H1 (cell line): Measurements from ENCODE around the gene NRSN2. TPM values are rescaled to one million over a fixed set of nuclear protein-coding genes. Genes with fewer than 3 reads are reported as not detected.
A peak's percentile ranks its signal among the peaks of the same experiment; 100 is the strongest.

Source experiments
- BACH1 ChIP-seq: IDR thresholded peaks from 2 replicates; pipeline ENCODE4 v1.6.1; 2012; ENCODE audit warnings: low read length, improper control_type of control experiment
- BRCA1 ChIP-seq: IDR thresholded peaks from 2 replicates; pipeline ENCODE4 v1.6.1; 2012; ENCODE audit warnings: low read depth, low read length, improper control_type of control experiment
- EP300 ChIP-seq, 2 experiments: IDR thresholded peaks; 1 replicate in 1 of 2; 2 replicates in 1 of 2; pipeline ENCODE4 v1.6.1; 2011 to 2012; ENCODE audit warnings: low read depth in 2 of 2, low read length in 2 of 2, mild to moderate bottlenecking in 2 of 2, borderline replicate concordance in 1 of 2, inconsistent platforms in 1 of 2, moderate library complexity in 1 of 2
- JUND ChIP-seq: IDR thresholded peaks from 2 replicates; pipeline ENCODE4 v1.6.1; 2011; ENCODE audit warnings: mild to moderate bottlenecking, improper control_type of control experiment, low read length
- KDM1A ChIP-seq: fragments of 200-600, 300-600 bp; sonication (generic); IDR thresholded peaks from 2 replicates; pipeline ENCODE4 v1.7.1; 2016; ENCODE audit warnings: mild to moderate bottlenecking, low read length, borderline replicate concordance
- MAFK ChIP-seq: IDR thresholded peaks from 2 replicates; pipeline ENCODE4 v1.6.1; 2012; ENCODE audit warnings: low read depth, mild to moderate bottlenecking, improper control_type of control experiment, low read length
- RAD21 ChIP-seq, 2 experiments: IDR thresholded peaks in 1 of 2; conservative IDR thresholded peaks in 1 of 2; 2 replicates each; pipeline ENCODE4 v1.6.1; 2011; ENCODE audit warnings: low read depth in 2 of 2, low read length in 2 of 2, improper control_type of control experiment in 1 of 2, inconsistent platforms in 1 of 2, mild to moderate bottlenecking in 1 of 2, moderate library complexity in 1 of 2
- RBBP5 ChIP-seq: IDR thresholded peaks from 2 replicates; pipeline ENCODE4 v1.7.1; 2012; ENCODE audit warnings: low read depth, mild to moderate bottlenecking, inconsistent platforms, low read length, moderate library complexity, borderline replicate concordance
- RFX5 ChIP-seq: IDR thresholded peaks from 2 replicates; pipeline ENCODE4 v1.6.1; 2011; ENCODE audit warnings: low read depth, low read length, improper control_type of control experiment, borderline replicate concordance
- RNF2 ChIP-seq: fragments of 200-900, 300-1000 bp; sonication (generic); IDR thresholded peaks from 2 replicates; pipeline ENCODE4 v1.7.1; 2016; ENCODE audit warnings: borderline replicate concordance, low read depth, mild to moderate bottlenecking, antibody characterized with exemption, low read length; ENCODE audit not compliant: poor library complexity, severe bottlenecking; ENCODE audit errors: missing control alignments
- RXRA ChIP-seq: IDR thresholded peaks from 2 replicates; pipeline ENCODE4 v1.6.1; 2011; ENCODE audit warnings: low read depth, mild to moderate bottlenecking, low read length, moderate library complexity; ENCODE audit not compliant: insufficient read depth
- SAP30 ChIP-seq: fragments of 300-600 bp; sonication (generic); IDR thresholded peaks from 2 replicates; pipeline ENCODE4 v1.7.1; 2012; ENCODE audit warnings: low read length, moderate library complexity, mild to moderate bottlenecking, inconsistent platforms; ENCODE audit not compliant: insufficient read depth, insufficient replicate concordance
- SIRT6 ChIP-seq: IDR thresholded peaks from one replicate; pipeline ENCODE4 v1.7.1; 2012; ENCODE audit warnings: low read length, inconsistent platforms
- ZNF274 ChIP-seq: IDR thresholded peaks from 2 replicates; pipeline ENCODE4 v1.7.0; 2012; ENCODE audit warnings: low read length, borderline replicate concordance; ENCODE audit errors: extremely low read depth
- polyA plus RNA-seq, 7 experiments: library from polyadenylated mRNA; depleted of rRNA in 3 of 7; stranded (reverse) in 5 of 7; unstranded in 2 of 7; fragments of >200 nt in 5 of 7; fragments of 200-250 nt in 2 of 7; gene quantifications; 1 replicate in 5 of 7; 2 replicates in 1 of 7; 4 replicates in 1 of 7; pipeline versions ENCODE4 v1.2.1 to v1.2.3, GENCODE V29; 2011 to 2013; ENCODE audit warnings: missing spikeins in 2 of 7, mixed read lengths in 2 of 7
- total RNA-seq: library from RNA; stranded (reverse); fragmentation: NEBNext Ultra II Directional; extraction: Animal tissue kit (Norgen Biotek cat#: 25700); gene quantifications from 2 replicates; pipeline ENCODE4 v1.2.1, GENCODE V29; 2021
- TF ChIP-seq, protein P1 (sequence below): IDR thresholded peaks from 2 replicates; pipeline ENCODE4 v1.6.1; 2012; ENCODE audit warnings: low read length, inconsistent platforms
- TF ChIP-seq, protein P2 (sequence below), 3 experiments: IDR thresholded peaks; 1 replicate in 2 of 3; 2 replicates in 1 of 3; pipeline versions ENCODE4 v1.5.1 to v1.6.1; 2011; ENCODE audit warnings: low read length in 3 of 3, mild to moderate bottlenecking in 3 of 3, inconsistent platforms in 2 of 3, low read depth in 1 of 3, moderate library complexity in 1 of 3; ENCODE audit not compliant: insufficient read depth in 1 of 3; ENCODE audit errors: control extremely low read depth in 1 of 3
- TF ChIP-seq, protein P3 (sequence below): IDR thresholded peaks from 2 replicates; pipeline ENCODE4 v1.6.1; 2012; ENCODE audit warnings: inconsistent platforms

NRSN2 gene
- total and polyA plus RNA-seq, 2 of the 8 experiments (the other 6 are each of a cell fraction or from before 2014, with no cell fraction given): 19.4 to 33.3 TPM

DNA sequence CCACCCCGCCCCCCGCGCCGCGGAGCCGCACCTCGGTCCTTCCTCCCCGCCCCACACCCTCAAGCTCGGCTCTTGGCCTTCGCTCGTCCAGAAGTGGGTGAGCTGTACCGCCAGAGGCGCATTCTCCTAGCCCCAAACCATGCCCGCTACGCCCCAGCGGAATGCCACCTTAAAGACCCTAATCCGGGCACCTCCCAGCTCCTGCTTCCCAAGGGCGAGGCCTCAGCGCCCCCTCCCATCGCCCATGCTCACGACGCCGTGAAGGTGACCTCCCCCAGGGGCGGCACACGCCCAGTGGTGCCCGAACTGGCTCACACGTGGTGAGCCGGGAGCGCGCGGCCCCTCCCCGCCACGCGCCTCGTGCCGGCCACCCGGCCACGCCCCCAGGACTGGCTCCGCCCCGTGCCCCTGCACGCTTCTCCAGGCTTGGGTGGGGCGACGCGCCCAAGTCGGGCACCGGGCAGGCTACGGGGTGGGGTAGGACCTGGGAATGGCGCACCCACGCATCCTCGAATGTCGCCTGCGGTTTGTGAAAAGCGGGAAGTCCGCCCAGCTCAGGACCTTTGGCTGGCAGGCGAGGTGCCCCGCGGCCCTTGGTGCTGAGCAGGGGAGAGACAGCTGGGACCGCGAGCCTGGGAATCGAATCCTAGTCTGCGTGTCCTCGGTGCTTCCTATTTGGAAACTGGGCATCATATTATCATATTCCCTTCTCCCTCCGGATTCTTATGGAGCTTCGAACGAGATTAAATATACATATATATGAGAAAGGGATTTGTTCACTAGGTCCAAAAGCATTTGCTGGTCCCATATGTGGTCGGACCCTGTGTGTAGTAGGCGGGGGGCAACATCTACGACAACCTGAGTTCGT is 22.5 kb upstream of the NRSN2 start (continued):
- TF ChIP-seq, protein P1, sequence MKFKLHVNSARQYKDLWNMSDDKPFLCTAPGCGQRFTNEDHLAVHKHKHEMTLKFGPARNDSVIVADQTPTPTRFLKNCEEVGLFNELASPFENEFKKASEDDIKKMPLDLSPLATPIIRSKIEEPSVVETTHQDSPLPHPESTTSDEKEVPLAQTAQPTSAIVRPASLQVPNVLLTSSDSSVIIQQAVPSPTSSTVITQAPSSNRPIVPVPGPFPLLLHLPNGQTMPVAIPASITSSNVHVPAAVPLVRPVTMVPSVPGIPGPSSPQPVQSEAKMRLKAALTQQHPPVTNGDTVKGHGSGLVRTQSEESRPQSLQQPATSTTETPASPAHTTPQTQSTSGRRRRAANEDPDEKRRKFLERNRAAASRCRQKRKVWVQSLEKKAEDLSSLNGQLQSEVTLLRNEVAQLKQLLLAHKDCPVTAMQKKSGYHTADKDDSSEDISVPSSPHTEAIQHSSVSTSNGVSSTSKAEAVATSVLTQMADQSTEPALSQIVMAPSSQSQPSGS: no peak
- TF ChIP-seq MAFK (no peak), KDM1A (no peak), RAD21 (IDR thresholded peaks at IDR 0.05 in 1 of 2, conservative IDR thresholded peaks at IDR 0.05 in 1 of 2; ENCODE audit: low read depth in 2 of 2, low read length in 2 of 2) (peak; percentile 20 to 42), SAP30 (peak; percentile 72), RXRA (no peak), ZNF274 (no peak), RBBP5 (peak; percentile 56; the same call in 1 of the 2 replicates), BACH1 (peak; percentile 67), RNF2 (no peak), BRCA1 (no peak), SIRT6 (no peak), EP300 (IDR thresholded peaks at IDR 0.05; ENCODE audit: borderline replicate concordance in 1 of 2, low read depth in 2 of 2, low read length in 2 of 2) (peak in 1 of 2 experiments; percentile 22; a peak in 1 of 3 replicates), RFX5 (peak; percentile 64; the same call in 1 of the 2 replicates), JUND (no peak)
- TF ChIP-seq, protein P2, sequence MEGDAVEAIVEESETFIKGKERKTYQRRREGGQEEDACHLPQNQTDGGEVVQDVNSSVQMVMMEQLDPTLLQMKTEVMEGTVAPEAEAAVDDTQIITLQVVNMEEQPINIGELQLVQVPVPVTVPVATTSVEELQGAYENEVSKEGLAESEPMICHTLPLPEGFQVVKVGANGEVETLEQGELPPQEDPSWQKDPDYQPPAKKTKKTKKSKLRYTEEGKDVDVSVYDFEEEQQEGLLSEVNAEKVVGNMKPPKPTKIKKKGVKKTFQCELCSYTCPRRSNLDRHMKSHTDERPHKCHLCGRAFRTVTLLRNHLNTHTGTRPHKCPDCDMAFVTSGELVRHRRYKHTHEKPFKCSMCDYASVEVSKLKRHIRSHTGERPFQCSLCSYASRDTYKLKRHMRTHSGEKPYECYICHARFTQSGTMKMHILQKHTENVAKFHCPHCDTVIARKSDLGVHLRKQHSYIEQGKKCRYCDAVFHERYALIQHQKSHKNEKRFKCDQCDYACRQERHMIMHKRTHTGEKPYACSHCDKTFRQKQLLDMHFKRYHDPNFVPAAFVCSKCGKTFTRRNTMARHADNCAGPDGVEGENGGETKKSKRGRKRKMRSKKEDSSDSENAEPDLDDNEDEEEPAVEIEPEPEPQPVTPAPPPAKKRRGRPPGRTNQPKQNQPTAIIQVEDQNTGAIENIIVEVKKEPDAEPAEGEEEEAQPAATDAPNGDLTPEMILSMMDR (IDR thresholded peaks at IDR 0.05; ENCODE audit: control extremely low read depth in 1 of 3, insufficient read depth in 1 of 3, low read depth in 1 of 3, low read length in 3 of 3): peak; percentile 26 to 44 (median 33); a peak in 3 of 4 replicates
- TF ChIP-seq, protein P3, sequence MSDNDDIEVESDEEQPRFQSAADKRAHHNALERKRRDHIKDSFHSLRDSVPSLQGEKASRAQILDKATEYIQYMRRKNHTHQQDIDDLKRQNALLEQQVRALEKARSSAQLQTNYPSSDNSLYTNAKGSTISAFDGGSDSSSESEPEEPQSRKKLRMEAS: peak; percentile 95
